B cell (primary cell): ENCODE data around the gene PIN1. TPM values are rescaled to one million over a fixed set of nuclear protein-coding genes. Genes with fewer than 3 reads are reported as not detected.

Source experiments
- ATAC-seq: fragments of 200-7000 bp; cut with Tn5 transposase; one replicate; pipeline ENCODE4 v1.10.0; 2021; ENCODE audit warnings: low read depth, mild to moderate bottlenecking, moderate number of reproducible peaks, moderate library complexity
- CTCF ChIA-PET: fragments of 350-600 bp; sonication (Branson Sonifier 250); formaldehyde crosslinking; loops from one replicate; lab custom pipeline; 2021; ENCODE audit warnings: antibody characterized with exemption, inconsistent platforms; lab: Charles Lee
- POLR2A ChIA-PET: fragments of 350-600 bp; sonication (Branson Sonifier 250); formaldehyde crosslinking; loops from one replicate; lab custom pipeline; 2021; ENCODE audit warnings: antibody characterized with exemption; lab: Charles Lee
- DNase-seq: peaks from one replicate; pipeline ENCODE4 v3.0.0; 2013
- H2AFZ ChIP-seq: 2 replicates; pipeline ENCODE4 v1.6.1; 2012; ENCODE audit warnings: mild to moderate bottlenecking, low read depth, low read length; ENCODE audit not compliant: insufficient read depth, poor library complexity, severe bottlenecking
- H3K27ac ChIP-seq, 2 donors: 1 replicate in 1 of 2; 2 replicates in 1 of 2; pipeline ENCODE4 v1.5.1; 2012 to 2013; ENCODE audit warnings: low read length in 2 of 2, mild to moderate bottlenecking in 2 of 2, moderate library complexity in 1 of 2
- H3K27me3 ChIP-seq, 4 experiments: fragments of 200-600 bp in 1 of 4; sonication (generic) in 1 of 4; replicated peaks in 1 of 4; 1 replicate in 2 of 4; 2 replicates in 2 of 4; pipeline versions ENCODE4 v1.6.1 to v1.7.0; 2013 to 2016; ENCODE audit warnings: low read length in 3 of 4, mild to moderate bottlenecking in 2 of 4, mixed read lengths in 1 of 4, moderate library complexity in 1 of 4; ENCODE audit not compliant: insufficient read depth in 4 of 4, control insufficient read depth in 3 of 4; ENCODE audit errors: control extremely low read depth in 1 of 4
- H3K36me3 ChIP-seq, 2 experiments: replicated peaks in 1 of 2; 1 replicate in 1 of 2; 2 replicates in 1 of 2; pipeline versions ENCODE4 v1.6.1 to v1.7.1; 2013; ENCODE audit warnings: low read length in 1 of 2; ENCODE audit not compliant: insufficient read depth in 2 of 2, control insufficient read depth in 1 of 2; ENCODE audit errors: control extremely low read depth in 1 of 2, extremely low read depth in 1 of 2
- H3K4me1 ChIP-seq, 2 donors: fragments of 200-600 bp in 1 of 2; sonication (generic) in 1 of 2; 1 replicate in 1 of 2; 2 replicates in 1 of 2; pipeline versions ENCODE4 v1.5.1 to v1.6.1; 2013 to 2017; ENCODE audit warnings: low read length in 2 of 2; ENCODE audit not compliant: control insufficient read depth in 2 of 2, insufficient read depth in 2 of 2
- H3K4me2 ChIP-seq: replicated peaks from 2 replicates; pipeline ENCODE3; 2012; ENCODE audit warnings: mild to moderate bottlenecking, low read depth, low read length; ENCODE audit not compliant: poor library complexity, severe bottlenecking
- H3K4me3 ChIP-seq, 5 experiments: fragments of 200-600 bp in 1 of 5; sonication (generic) in 1 of 5; 1 replicate in 3 of 5; 2 replicates in 2 of 5; pipeline versions ENCODE4 v1.5.1 to v1.7.0; 2011 to 2016; ENCODE audit warnings: low read length in 4 of 5, mild to moderate bottlenecking in 4 of 5, low read depth in 2 of 5, control low read depth in 1 of 5, moderate library complexity in 1 of 5; ENCODE audit not compliant: insufficient read depth in 1 of 5; ENCODE audit errors: control extremely low read depth in 1 of 5, extremely low read depth in 1 of 5
- H3K79me2 ChIP-seq: fragments of 200-600 bp; sonication (generic); one replicate; pipeline ENCODE4 v1.6.0; 2016; ENCODE audit warnings: low read length; ENCODE audit not compliant: control insufficient read depth, insufficient read depth
- H3K9ac ChIP-seq: fragments of 200-600 bp; sonication (generic); 2 replicates; pipeline ENCODE4 v1.6.1; 2017; ENCODE audit warnings: mild to moderate bottlenecking, low read length, moderate library complexity
- H3K9me3 ChIP-seq, 3 donors: one replicate each; pipeline versions ENCODE4 v1.6.1 to v1.7.1; 2013; ENCODE audit warnings: low read length in 2 of 3; ENCODE audit not compliant: control insufficient read depth in 2 of 3, insufficient read depth in 1 of 3; ENCODE audit errors: control extremely low read depth in 1 of 3
- H4K20me1 ChIP-seq: 2 replicates; pipeline ENCODE4 v1.6.0; 2012; ENCODE audit warnings: mild to moderate bottlenecking, low read length; ENCODE audit not compliant: insufficient read depth, control insufficient read depth, poor library complexity, severe bottlenecking
- H3K27ac Mint-ChIP-seq: one replicate; pipeline ENCODE4 v1.8.0; 2021; ENCODE audit warnings: mixed read lengths
- H3K27me3 Mint-ChIP-seq: one replicate; pipeline ENCODE4 v1.8.0; 2021; ENCODE audit warnings: mixed read lengths
- H3K4me1 Mint-ChIP-seq: one replicate; pipeline ENCODE4 v1.8.0; 2021; ENCODE audit warnings: mixed read lengths
- H3K4me3 Mint-ChIP-seq: one replicate; pipeline ENCODE4 v1.8.0; 2021; ENCODE audit warnings: mixed read lengths
- H3K9me3 Mint-ChIP-seq: one replicate; pipeline ENCODE4 v1.8.0; 2022; ENCODE audit warnings: mixed read lengths; ENCODE audit not compliant: insufficient read depth
- EZH2 ChIP-seq: IDR thresholded peaks from 2 replicates; pipeline ENCODE4 v1.6.1; 2012; ENCODE audit warnings: borderline replicate concordance, low read depth, mild to moderate bottlenecking, moderate library complexity, low read length; ENCODE audit not compliant: insufficient read depth, poor library complexity, severe bottlenecking
- WGBS: methylation state at CpG from one replicate; pipeline ENCODE4 v1.1.5; 2013; ENCODE audit warnings: missing lambda C conversion rate; ENCODE audit not compliant: insufficient coverage; 5-methylcytosine and 5-hydroxymethylcytosine counted together
- intact Hi-C: fragments of 100-400 bp; cut with micrococcal nuclease; formaldehyde crosslinking; loops from one replicate; pipeline ENCODE4 v1.10.0; 2022
- polyA plus RNA-seq: library from polyadenylated mRNA; depleted of rRNA; stranded (reverse); fragments of >200 nt; gene quantifications from 2 replicates; pipeline ENCODE4 v1.2.3, GENCODE V29; 2012
- total RNA-seq, 2 donors: library from RNA; stranded (reverse); fragments of 120-200 nt in 1 of 2; gene quantifications; 1 replicate in 1 of 2; 2 replicates in 1 of 2; pipeline versions ENCODE4 v1.2.3 to v1.2.4, GENCODE V29; 2013 to 2022
- TF ChIP-seq, protein P1 (sequence below): fragments of 200-600 bp; IDR thresholded peaks from one replicate; pipeline ENCODE4 v1.8.0; 2022; ENCODE audit warnings: antibody characterized with exemption, mild to moderate bottlenecking

The PIN1 gene
- total and polyA plus RNA-seq, 2 donors (not counting 1 experiment from before 2014, with no cell fraction given), result 58.9 to 99.0 TPM

DNA sequence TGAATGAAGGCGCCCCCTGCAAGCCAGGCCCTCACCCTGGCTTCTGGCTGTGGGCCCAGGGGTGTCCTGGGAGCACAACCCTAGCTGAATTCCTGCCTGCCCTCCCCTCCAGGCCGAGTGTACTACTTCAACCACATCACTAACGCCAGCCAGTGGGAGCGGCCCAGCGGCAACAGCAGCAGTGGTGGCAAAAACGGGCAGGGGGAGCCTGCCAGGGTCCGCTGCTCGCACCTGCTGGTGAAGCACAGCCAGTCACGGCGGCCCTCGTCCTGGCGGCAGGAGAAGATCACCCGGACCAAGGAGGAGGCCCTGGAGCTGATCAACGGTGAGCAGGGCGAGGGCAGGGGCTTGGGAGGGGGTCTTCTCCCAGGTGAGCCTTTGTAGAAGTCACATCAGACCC lies 3.2 kb downstream of the PIN1 start:
- no peak overlapping the region for H3K27ac ChIP-seq
- no peaks in the 10 kb centered on the region for H3K27me3 Mint-ChIP-seq
- TF ChIP-seq, protein P1, sequence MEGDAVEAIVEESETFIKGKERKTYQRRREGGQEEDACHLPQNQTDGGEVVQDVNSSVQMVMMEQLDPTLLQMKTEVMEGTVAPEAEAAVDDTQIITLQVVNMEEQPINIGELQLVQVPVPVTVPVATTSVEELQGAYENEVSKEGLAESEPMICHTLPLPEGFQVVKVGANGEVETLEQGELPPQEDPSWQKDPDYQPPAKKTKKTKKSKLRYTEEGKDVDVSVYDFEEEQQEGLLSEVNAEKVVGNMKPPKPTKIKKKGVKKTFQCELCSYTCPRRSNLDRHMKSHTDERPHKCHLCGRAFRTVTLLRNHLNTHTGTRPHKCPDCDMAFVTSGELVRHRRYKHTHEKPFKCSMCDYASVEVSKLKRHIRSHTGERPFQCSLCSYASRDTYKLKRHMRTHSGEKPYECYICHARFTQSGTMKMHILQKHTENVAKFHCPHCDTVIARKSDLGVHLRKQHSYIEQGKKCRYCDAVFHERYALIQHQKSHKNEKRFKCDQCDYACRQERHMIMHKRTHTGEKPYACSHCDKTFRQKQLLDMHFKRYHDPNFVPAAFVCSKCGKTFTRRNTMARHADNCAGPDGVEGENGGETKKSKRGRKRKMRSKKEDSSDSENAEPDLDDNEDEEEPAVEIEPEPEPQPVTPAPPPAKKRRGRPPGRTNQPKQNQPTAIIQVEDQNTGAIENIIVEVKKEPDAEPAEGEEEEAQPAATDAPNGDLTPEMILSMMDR, result no peak
- no peak for TF ChIP-seq EZH2
- peaks cover 0 to 8% (median 0%) of the 10 kb centered on the region in 3 donors for H3K9me3 ChIP-seq
- no peak for ATAC-seq
- H3K27ac Mint-ChIP-seq, result no peak overlapping the region
- H3K36me3 ChIP-seq, result peaks cover under 1 to 48% of the 10 kb centered on the region in 2 experiments
- H4K20me1 ChIP-seq, result peaks cover 41% of the 10 kb centered on the region
- 95% methylated on average over 13 of the region's 15 CpGs for WGBS
- DNase-seq, result no peak
- no peaks in the 10 kb centered on the region for H3K27me3 ChIP-seq
- H3K4me3 ChIP-seq, result no peak overlapping the region
- H3K4me1 ChIP-seq, result peaks cover 7 to 15% of the 10 kb centered on the region in 2 donors
- H3K79me2 ChIP-seq, result peaks cover 91% of the 10 kb centered on the region
- no peak overlapping the region for H3K4me2 ChIP-seq
- intact Hi-C loops, result no loop called here
- H3K9me3 Mint-ChIP-seq, result no peaks in the 10 kb centered on the region
- H2AFZ ChIP-seq, result no peak overlapping the region
- ChIA-PET POLR2A (no interaction called here), CTCF (interaction anchor here (0.6 to 1.4 kb wide), 2 partner anchors 10 to 53 kb away, joined by 3 read pairs; no protein-coding TSS in a partner anchor)
- H3K4me1 Mint-ChIP-seq, result peaks cover 14% of the 10 kb centered on the region
- no peak overlapping the region for H3K9ac ChIP-seq
- H3K4me3 Mint-ChIP-seq, result no peak overlapping the region

DNA sequence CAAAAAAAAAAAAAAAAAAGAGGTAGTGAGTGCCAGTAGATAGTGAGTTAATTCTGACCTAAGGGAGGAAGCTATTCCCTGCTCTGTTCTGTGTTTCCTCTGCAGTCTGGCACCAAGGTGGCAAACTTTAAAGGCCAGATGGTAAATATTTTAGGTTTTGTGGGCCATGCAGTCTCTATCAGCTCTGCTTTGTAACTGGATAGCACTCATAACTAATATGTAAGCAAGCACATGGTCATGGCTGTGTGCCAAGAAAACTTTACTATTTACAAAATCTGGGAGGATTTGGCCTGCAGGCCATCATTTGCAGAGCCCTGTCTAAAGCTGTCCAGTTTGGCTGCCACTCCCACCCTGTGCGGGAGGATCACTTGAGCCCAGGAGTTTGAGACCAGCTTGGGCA lies 4.3 kb downstream of the PIN1 start:
- Histone ChIP-seq H3K79me2 (peaks cover 87% of the 10 kb centered on the region), H4K20me1 (peaks cover 49% of the 10 kb centered on the region), H3K9ac (no peak overlapping the region), H3K4me3 (no peak overlapping the region), H3K36me3 (peaks cover 1 to 59% of the 10 kb centered on the region in 2 experiments), H2AFZ (no peak overlapping the region), H3K27me3 (no peaks in the 10 kb centered on the region), H3K27ac (no peak overlapping the region), H3K4me1 (peaks cover 7 to 13% of the 10 kb centered on the region in 2 donors), H3K4me2 (no peak overlapping the region), H3K9me3 (peaks cover 0 to 18% (median 0%) of the 10 kb centered on the region in 3 donors)
- POLR2A ChIA-PET, result no interaction called here
- Mint-ChIP-seq H3K27me3 (no peaks in the 10 kb centered on the region), H3K4me1 (peaks cover 14% of the 10 kb centered on the region), H3K4me3 (no peak overlapping the region), H3K9me3 (no peaks in the 10 kb centered on the region), H3K27ac (no peak overlapping the region)
- DNase-seq, result no peak
- TF ChIP-seq, protein P1, result no peak
- no peak for TF ChIP-seq EZH2
- ATAC-seq, result no peak
- intact Hi-C loops, result no loop called here
- WGBS, result 100% methylated on average over 1 of the region's 1 CpG
- CTCF ChIA-PET, result interaction anchor here (1.4 kb wide), 1 partner anchor 8 kb away, joined by 3 read pairs; no protein-coding TSS in a partner anchor
